DND-41 (cell line): ENCODE data around the gene BAHCC1.

Source experiments
- CTCF ChIP-seq: IDR thresholded peaks from 2 replicates; pipeline ENCODE4 v1.5.1; 2012; ENCODE audit warnings: borderline replicate concordance, low read length, moderate library complexity, mild to moderate bottlenecking; ENCODE audit not compliant: poor library complexity, severe bottlenecking; ENCODE audit errors: extremely low read depth
- EZH2 ChIP-seq: IDR thresholded peaks from 3 replicates; pipeline ENCODE4 v1.6.1; 2012; ENCODE audit warnings: borderline replicate concordance, low read depth, mild to moderate bottlenecking, moderate library complexity, low read length, inconsistent platforms; ENCODE audit not compliant: severe bottlenecking

GRCh38 chr17:81454473-81454872 is 59.2 kb downstream of the BAHCC1 start:
- no peak for TF ChIP-seq EZH2
- no peak for TF ChIP-seq CTCF
